ENCODE results near the gene TAS2R40.
"Not testable (repeated sequence)": the region's sequence is repeated elsewhere in the genome, so short reads cannot be mapped to it uniquely, and the experiment has no call there.

Gene TAS2R40

DNA sequence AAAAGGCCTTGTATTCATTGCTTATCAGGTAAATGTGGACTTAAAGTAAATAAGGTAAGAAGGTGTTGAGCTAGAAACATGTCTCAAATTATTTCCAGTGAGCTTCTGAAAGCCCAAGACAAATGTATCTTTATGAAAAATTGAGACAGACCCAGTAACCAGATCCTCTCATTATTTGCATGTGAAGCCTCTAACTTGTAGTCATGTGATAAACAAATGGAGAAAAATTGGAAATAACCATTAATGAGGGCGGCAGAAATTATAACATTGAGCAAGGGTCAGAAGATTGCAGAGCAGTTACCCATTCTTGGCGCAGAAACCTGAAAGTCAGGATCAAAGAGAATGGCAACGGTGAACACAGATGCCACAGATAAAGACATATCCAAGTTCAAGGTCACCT, at the start of gene TAS2R40:
Gene TAS2R40, plus strand, starts transcription at position 301 of the 400 bp plus-strand sequence. Its CDS starts 42 bp downstream, at position 343.
- no peak for TF ChIP-seq EZH2phosphoT487 (conservative IDR thresholded peaks at IDR 0.05; ENCODE audit: low read length)
- Histone ChIP-seq H3K4me2 (ENCODE audit: low read depth, low read length, poor library complexity, severe bottlenecking) (no peak within 1 kb of the TSS), H4K20me1 (ENCODE audit: low read depth, low read length) (no peaks in the 10 kb centered on the region), H3K9me2 (replicated peaks; ENCODE audit: insufficient read depth, low read length) (no peaks in the 10 kb centered on the region), H3K27ac (ENCODE audit: low read depth, low read length) (no peak within 1 kb of the TSS), H3F3A (ENCODE audit: insufficient read depth) (no peaks in the 10 kb centered on the region), H3K36me3 (ENCODE audit: low read length) (no peaks in the 10 kb centered on the region), H3K27me3 (ENCODE audit: low read length) (0 out of 2 replicates have a peak, but pooled peaks cover 4% of the 10 kb centered on the region), H3K9ac (ENCODE audit: low read length) (no peak within 1 kb of the TSS), H3K9me3 (ENCODE audit: insufficient read depth, low read length) (no peaks in the 10 kb centered on the region), H2AFZ (ENCODE audit: low read depth, low read length, severe bottlenecking) (no peak within 1 kb of the TSS), H3K4me3 (ENCODE audit: insufficient read depth, low read length, poor library complexity, severe bottlenecking) (no peak within 1 kb of the TSS), H3K79me2 (ENCODE audit: insufficient read depth, low read length) (no peaks in the 10 kb centered on the region)

DNA sequence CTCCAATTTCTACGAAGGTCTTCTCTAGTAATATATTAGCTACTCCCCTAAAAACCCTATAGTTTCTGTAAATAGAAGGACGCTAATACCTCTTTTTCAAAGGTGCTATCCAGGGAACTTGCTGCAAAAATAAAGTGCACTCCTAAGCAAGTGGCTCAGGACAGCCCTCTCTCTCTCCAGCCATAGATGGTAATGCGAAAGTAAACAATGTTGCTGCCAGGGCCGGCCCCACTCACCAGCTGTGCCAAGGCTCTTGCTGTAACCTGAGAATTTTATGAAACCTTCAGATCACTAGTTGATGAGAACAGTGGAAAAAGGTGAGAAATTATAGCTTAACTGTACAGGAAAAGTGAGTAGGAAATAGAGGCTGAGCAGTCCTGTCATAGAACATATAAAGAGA, 49.5 kb upstream of the TAS2R40 start:
- 0 out of 2 replicates have a peak, but pooled peaks cover 3% of the 10 kb centered on the region for H3K36me3 ChIP-seq (ENCODE audit: low read length)
- H2AFZ ChIP-seq (ENCODE audit: low read depth, low read length, severe bottlenecking): no peak overlapping the region
- no peak overlapping the region for H3K9ac ChIP-seq (ENCODE audit: low read length)
- TF ChIP-seq, protein P1, sequence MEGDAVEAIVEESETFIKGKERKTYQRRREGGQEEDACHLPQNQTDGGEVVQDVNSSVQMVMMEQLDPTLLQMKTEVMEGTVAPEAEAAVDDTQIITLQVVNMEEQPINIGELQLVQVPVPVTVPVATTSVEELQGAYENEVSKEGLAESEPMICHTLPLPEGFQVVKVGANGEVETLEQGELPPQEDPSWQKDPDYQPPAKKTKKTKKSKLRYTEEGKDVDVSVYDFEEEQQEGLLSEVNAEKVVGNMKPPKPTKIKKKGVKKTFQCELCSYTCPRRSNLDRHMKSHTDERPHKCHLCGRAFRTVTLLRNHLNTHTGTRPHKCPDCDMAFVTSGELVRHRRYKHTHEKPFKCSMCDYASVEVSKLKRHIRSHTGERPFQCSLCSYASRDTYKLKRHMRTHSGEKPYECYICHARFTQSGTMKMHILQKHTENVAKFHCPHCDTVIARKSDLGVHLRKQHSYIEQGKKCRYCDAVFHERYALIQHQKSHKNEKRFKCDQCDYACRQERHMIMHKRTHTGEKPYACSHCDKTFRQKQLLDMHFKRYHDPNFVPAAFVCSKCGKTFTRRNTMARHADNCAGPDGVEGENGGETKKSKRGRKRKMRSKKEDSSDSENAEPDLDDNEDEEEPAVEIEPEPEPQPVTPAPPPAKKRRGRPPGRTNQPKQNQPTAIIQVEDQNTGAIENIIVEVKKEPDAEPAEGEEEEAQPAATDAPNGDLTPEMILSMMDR (IDR thresholded peaks at IDR 0.05; ENCODE audit: insufficient read depth, low read length, poor library complexity, severe bottlenecking): no peak
- TF ChIP-seq EZH2phosphoT487 (conservative IDR thresholded peaks at IDR 0.05; ENCODE audit: low read length): no peak
- H3K4me2 ChIP-seq (ENCODE audit: low read depth, low read length, poor library complexity, severe bottlenecking): no peak overlapping the region
- H3K4me3 ChIP-seq (ENCODE audit: insufficient read depth, low read length, poor library complexity, severe bottlenecking): no peak overlapping the region
- no peaks in the 10 kb centered on the region for H3F3A ChIP-seq (ENCODE audit: insufficient read depth)
- H3K9me2 ChIP-seq (replicated peaks; ENCODE audit: insufficient read depth, low read length): no peaks in the 10 kb centered on the region
- H3K9me3 ChIP-seq (ENCODE audit: insufficient read depth, low read length): no peaks in the 10 kb centered on the region
- H3K27me3 ChIP-seq (ENCODE audit: low read length): no peaks in the 10 kb centered on the region
- H3K27ac ChIP-seq (ENCODE audit: low read depth, low read length): no peak overlapping the region
- no peaks in the 10 kb centered on the region for H4K20me1 ChIP-seq (ENCODE audit: low read depth, low read length)
- H3K79me2 ChIP-seq (ENCODE audit: insufficient read depth, low read length): no peaks in the 10 kb centered on the region

DNA sequence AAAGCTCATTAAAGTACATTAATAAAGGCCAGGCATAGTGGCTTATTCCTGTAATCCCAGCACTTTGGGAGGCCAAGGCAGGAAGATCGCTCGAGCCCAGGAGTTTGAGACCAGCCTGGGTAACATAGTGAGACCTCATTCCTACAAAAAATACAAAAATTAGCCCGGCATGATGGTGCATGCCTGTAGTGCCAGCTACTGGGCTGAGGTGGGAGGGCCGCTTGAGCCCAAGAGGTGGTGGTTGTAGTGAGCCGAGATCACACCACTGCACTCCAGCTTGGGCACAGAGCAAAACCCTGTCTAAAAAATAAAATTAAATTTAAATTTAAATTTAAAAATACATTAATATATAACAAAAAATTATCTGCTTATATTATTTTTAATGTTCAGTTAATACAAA, 45.7 kb upstream of the TAS2R40 start:
- Histone ChIP-seq H3K4me3 (ENCODE audit: insufficient read depth, low read length, poor library complexity, severe bottlenecking) (no peak overlapping the region), H3K27ac (ENCODE audit: low read depth, low read length) (no peak overlapping the region), H3K9me3 (ENCODE audit: insufficient read depth, low read length) (peaks cover 9% of the 10 kb centered on the region; the same call in 1 of the 2 replicates), H4K20me1 (ENCODE audit: low read depth, low read length) (no peaks in the 10 kb centered on the region), H3K36me3 (ENCODE audit: low read length) (0 out of 2 replicates have a peak, but pooled peaks cover 3% of the 10 kb centered on the region), H3K9ac (ENCODE audit: low read length) (no peak overlapping the region), H3K79me2 (ENCODE audit: insufficient read depth, low read length) (no peaks in the 10 kb centered on the region), H3K4me2 (ENCODE audit: low read depth, low read length, poor library complexity, severe bottlenecking) (no peak overlapping the region), H3F3A (ENCODE audit: insufficient read depth) (no peaks in the 10 kb centered on the region), H3K9me2 (replicated peaks; ENCODE audit: insufficient read depth, low read length) (no peaks in the 10 kb centered on the region), H2AFZ (ENCODE audit: low read depth, low read length, severe bottlenecking) (no peak overlapping the region), H3K27me3 (ENCODE audit: low read length) (no peaks in the 10 kb centered on the region)
- TF ChIP-seq, protein P1 (IDR thresholded peaks at IDR 0.05; ENCODE audit: insufficient read depth, low read length, poor library complexity, severe bottlenecking): no peak
- no peak for TF ChIP-seq EZH2phosphoT487 (conservative IDR thresholded peaks at IDR 0.05; ENCODE audit: low read length)

DNA sequence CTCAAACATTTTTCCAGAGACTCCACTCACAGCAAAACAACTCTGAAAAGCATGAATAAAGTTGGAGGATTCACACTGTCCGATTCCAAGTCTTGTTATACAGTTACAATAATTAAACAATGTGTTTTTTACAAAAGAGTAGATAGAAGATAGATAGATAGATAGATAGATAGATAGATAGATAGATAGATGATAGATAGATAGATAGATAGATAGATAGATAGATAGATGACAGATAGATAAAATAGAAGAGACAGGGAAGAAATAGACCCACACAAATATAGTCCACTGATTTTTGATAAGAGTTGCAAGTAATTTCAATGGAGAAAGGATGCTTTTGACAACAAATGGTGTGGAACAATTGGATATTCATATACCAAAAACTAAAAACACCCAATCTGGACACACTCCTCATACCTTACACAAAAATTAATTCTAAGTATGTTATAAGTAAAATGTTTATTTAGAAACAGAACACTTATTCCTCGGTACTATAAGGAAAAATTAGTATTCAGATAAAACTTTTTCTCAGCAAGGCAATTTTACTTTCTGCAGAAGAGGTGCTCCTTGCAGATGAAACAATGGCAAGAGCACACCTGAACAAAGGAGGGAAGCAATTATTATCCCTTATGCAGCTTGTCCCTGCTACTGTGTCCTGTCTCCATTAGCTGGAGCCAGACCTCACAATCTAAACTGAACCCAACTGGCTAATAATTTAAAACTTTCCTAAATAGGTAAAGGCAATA, 44.3 kb upstream of the TAS2R40 start:
- Histone ChIP-seq H3F3A (ENCODE audit: insufficient read depth) (no peaks in the 10 kb centered on the region), H4K20me1 (ENCODE audit: low read depth, low read length) (no peaks in the 10 kb centered on the region), H2AFZ (ENCODE audit: low read depth, low read length, severe bottlenecking) (no peak overlapping the region), H3K9ac (ENCODE audit: low read length) (no peak overlapping the region), H3K79me2 (ENCODE audit: insufficient read depth, low read length) (no peaks in the 10 kb centered on the region), H3K4me2 (ENCODE audit: low read depth, low read length, poor library complexity, severe bottlenecking) (no peak overlapping the region), H3K36me3 (ENCODE audit: low read length) (0 out of 2 replicates have a peak, but pooled peaks cover 3% of the 10 kb centered on the region), H3K9me2 (replicated peaks; ENCODE audit: insufficient read depth, low read length) (no peaks in the 10 kb centered on the region), H3K9me3 (ENCODE audit: insufficient read depth, low read length) (peaks cover 9% of the 10 kb centered on the region; the same call in 1 of the 2 replicates), H3K27me3 (ENCODE audit: low read length) (no peaks in the 10 kb centered on the region), H3K27ac (ENCODE audit: low read depth, low read length) (no peak overlapping the region), H3K4me3 (ENCODE audit: insufficient read depth, low read length, poor library complexity, severe bottlenecking) (no peak overlapping the region)
- TF ChIP-seq EZH2phosphoT487 (conservative IDR thresholded peaks at IDR 0.05; ENCODE audit: low read length): no peak
- TF ChIP-seq, protein P1 (IDR thresholded peaks at IDR 0.05; ENCODE audit: insufficient read depth, low read length, poor library complexity, severe bottlenecking): no peak

DNA sequence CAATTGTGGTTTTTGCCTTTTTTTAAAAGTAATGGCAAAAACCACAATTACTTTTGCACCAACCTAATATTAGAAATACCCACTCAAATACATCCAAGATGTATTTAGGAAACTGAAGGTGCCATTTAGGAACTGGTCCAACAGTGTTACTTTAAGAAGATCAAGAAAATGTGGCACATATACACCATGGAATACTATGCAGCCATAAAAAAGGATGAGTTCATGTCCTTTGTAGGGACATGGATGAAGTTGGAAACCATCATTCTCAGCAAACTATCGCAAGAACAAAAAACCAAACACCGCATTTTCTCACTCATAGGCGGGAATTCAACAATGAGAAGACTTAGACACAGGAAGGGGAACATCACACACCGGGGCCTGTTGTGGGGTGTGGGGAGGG, 41.1 kb upstream of the TAS2R40 start:
- not testable (repeated sequence) for H3K27ac ChIP-seq (ENCODE audit: low read depth, low read length); H3K79me2 ChIP-seq (ENCODE audit: insufficient read depth, low read length); H3K9me3 ChIP-seq (ENCODE audit: insufficient read depth, low read length)

More for the DNA sequence above, 41.1 kb upstream of the TAS2R40 start:
- not testable (repeated sequence) for H3K4me3 ChIP-seq (ENCODE audit: insufficient read depth, low read length, poor library complexity, severe bottlenecking); H3K36me3 ChIP-seq (ENCODE audit: low read length); H3F3A ChIP-seq (ENCODE audit: insufficient read depth); H3K4me2 ChIP-seq (ENCODE audit: low read depth, low read length, poor library complexity, severe bottlenecking); H3K9ac ChIP-seq (ENCODE audit: low read length); H3K27me3 ChIP-seq (ENCODE audit: low read length); H2AFZ ChIP-seq (ENCODE audit: low read depth, low read length, severe bottlenecking); H3K9me2 ChIP-seq (replicated peaks; ENCODE audit: insufficient read depth, low read length); H4K20me1 ChIP-seq (ENCODE audit: low read depth, low read length)
